Upper lobe of left lung (tissue), 6 donors: ENCODE data around the gene EHHADH. TPM values are rescaled to one million over a fixed set of nuclear protein-coding genes. Genes with fewer than 3 reads are reported as not detected.

ENCODE experiments used
- ATAC-seq, 2 donors: fragments of 200-7000 bp; cut with Tn5 transposase; one replicate each; pipeline ENCODE4 v1.9.1; 2022; ENCODE audit warnings: mild to moderate bottlenecking in 2 of 2, moderate library complexity in 2 of 2; ENCODE audit not compliant: low FRiP score in 2 of 2
- DNase-seq, 2 donors: peaks; one replicate each; pipeline ENCODE4 v3.0.0-alpha.2; 2019 to 2020
- H3K27ac ChIP-seq, 4 donors: fragments of 200-600 bp; sonication (generic); one replicate each; pipeline ENCODE4 v1.5.1; 2016 to 2019
- H3K27me3 ChIP-seq, 4 donors: fragments of 200-600 bp; sonication (generic); one replicate each; pipeline ENCODE4 v1.5.1; 2017 to 2019
- H3K36me3 ChIP-seq, 4 donors: fragments of 200-600 bp; sonication (generic); one replicate each; pipeline ENCODE4 v1.5.1; 2016 to 2019
- H3K4me1 ChIP-seq, 4 donors: fragments of 200-600 bp; sonication (generic); one replicate each; pipeline ENCODE4 v1.5.1; 2018 to 2019
- H3K4me3 ChIP-seq, 4 donors: fragments of 200-600 bp; sonication (generic); one replicate each; pipeline ENCODE4 v1.5.1; 2017 to 2019; ENCODE audit warnings: mild to moderate bottlenecking in 2 of 4, moderate library complexity in 1 of 4
- H3K9me3 ChIP-seq, 4 donors: fragments of 200-600 bp; sonication (generic); one replicate each; pipeline ENCODE4 v1.5.1; 2018 to 2019
- CTCF ChIP-seq, 6 experiments: fragments of 450-650 bp in 4 of 6; fragments of 200-600 bp in 2 of 6; sonication (generic) in 2 of 6; IDR thresholded peaks; one replicate each; pipeline ENCODE4 v1.5.1; 2016 to 2019; ENCODE audit warnings: antibody characterized with exemption in 6 of 6
- EP300 ChIP-seq, 4 donors: sonication (generic); formaldehyde crosslinking; IDR thresholded peaks; one replicate each; pipeline ENCODE4 v1.5.1; 2017; ENCODE audit warnings: antibody characterized with exemption in 4 of 4, control low read depth in 2 of 4
- POLR2A ChIP-seq, 4 donors: fragments of 450-650 bp; IDR thresholded peaks; one replicate each; pipeline ENCODE4 v1.5.1; 2016 to 2017; ENCODE audit warnings: antibody characterized with exemption in 4 of 4, mild to moderate bottlenecking in 2 of 4
- POLR2AphosphoS5 ChIP-seq, 2 donors: sonication (generic); formaldehyde crosslinking; IDR thresholded peaks; one replicate each; pipeline ENCODE4 v1.5.1; 2017; ENCODE audit warnings: antibody characterized with exemption in 2 of 2
- WGBS, 2 donors: methylation state at CpG; one replicate each; pipeline ENCODE4 v1.1.5; 2017 to 2018; 5-methylcytosine and 5-hydroxymethylcytosine counted together
- total RNA-seq, 6 donors: library from RNA; depleted of rRNA in 4 of 6; stranded (reverse); fragments of >200 nt in 4 of 6; gene quantifications; one replicate each; pipeline versions ENCODE4 v1.1.0 to v1.2.1, GENCODE V29; 2016 to 2021
- donor health status: DM: no; HTN: no; CAD: no; lungs with moderate emphysema.
- donor health status: DM: no; HTN: yes; CAD: no; lungs with severe emphysema.

The EHHADH gene
- total RNA-seq, 6 donors from 2014 or later = 3.6 to 14.8 (median 7.6) TPM

GRCh38 chr3:185172086-185173049, 81.5 kb downstream of the EHHADH start:
- ATAC-seq = no peak
- no peak overlapping the region for H3K27ac ChIP-seq
- no peaks in the 10 kb centered on the region for H3K9me3 ChIP-seq
- TF ChIP-seq EP300 (IDR thresholded peaks at IDR 0.05) (no peak), CTCF (IDR thresholded peaks at IDR 0.05) (no peak), POLR2A (IDR thresholded peaks at IDR 0.05) (no peak), POLR2AphosphoS5 (IDR thresholded peaks at IDR 0.05) (no peak)
- H3K27me3 ChIP-seq = no peaks in the 10 kb centered on the region
- DNase-seq = no peak
- H3K4me3 ChIP-seq = no peak overlapping the region
- WGBS, 2 donors = 80 to 85% methylated on average over 11 of the region's 11 CpGs
- peaks cover 0 to 16% (median 11%) of the 10 kb centered on the region in 4 donors for H3K4me1 ChIP-seq
- no peaks in the 10 kb centered on the region for H3K36me3 ChIP-seq

GRCh38 chr3:185164428-185165217, 89.2 kb downstream of the EHHADH start:
- ATAC-seq = no peak
- DNase-seq = no peak
- TF ChIP-seq POLR2AphosphoS5 (IDR thresholded peaks at IDR 0.05) = no peak
- TF ChIP-seq EP300 (IDR thresholded peaks at IDR 0.05) = no peak
- TF ChIP-seq CTCF (IDR thresholded peaks at IDR 0.05) = no peak
- H3K27me3 ChIP-seq = no peaks in the 10 kb centered on the region
- H3K9me3 ChIP-seq = no peaks in the 10 kb centered on the region
- no peak overlapping the region for H3K27ac ChIP-seq
- no peaks in the 10 kb centered on the region for H3K36me3 ChIP-seq
- 78 to 83% methylated on average over 6 of the region's 6 CpGs for WGBS, 2 donors
- H3K4me3 ChIP-seq = no peak overlapping the region
- no peaks in the 10 kb centered on the region for H3K4me1 ChIP-seq

GRCh38 chr3:185162634-185163033, 91.2 kb downstream of the EHHADH start:
- TF ChIP-seq EP300 (IDR thresholded peaks at IDR 0.05) = no peak
- TF ChIP-seq CTCF (IDR thresholded peaks at IDR 0.05) = no peak
- TF ChIP-seq POLR2AphosphoS5 (IDR thresholded peaks at IDR 0.05) = no peak
- no peak for TF ChIP-seq POLR2A (IDR thresholded peaks at IDR 0.05)
- 66 to 80% methylated on average over 8 of the region's 8 CpGs for WGBS, 2 donors
- Histone ChIP-seq H3K36me3 (no peaks in the 10 kb centered on the region), H3K27ac (no peak overlapping the region), H3K4me3 (no peak overlapping the region), H3K9me3 (no peaks in the 10 kb centered on the region), H3K27me3 (no peaks in the 10 kb centered on the region), H3K4me1 (no peaks in the 10 kb centered on the region)
- no peak for DNase-seq
- no peak for ATAC-seq

GRCh38 chr3:185161761-185162160, 92.1 kb downstream of the EHHADH start:
- Histone ChIP-seq H3K27ac (no peak overlapping the region), H3K9me3 (no peaks in the 10 kb centered on the region), H3K4me1 (no peaks in the 10 kb centered on the region), H3K4me3 (no peak overlapping the region), H3K36me3 (no peaks in the 10 kb centered on the region), H3K27me3 (no peaks in the 10 kb centered on the region)
- no peak for ATAC-seq
- TF ChIP-seq POLR2AphosphoS5 (IDR thresholded peaks at IDR 0.05) (no peak), EP300 (IDR thresholded peaks at IDR 0.05) (no peak), POLR2A (IDR thresholded peaks at IDR 0.05) (no peak), CTCF (IDR thresholded peaks at IDR 0.05) (no peak)
- DNase-seq = no peak
- 84 to 86% methylated on average over 5 of the region's 5 CpGs for WGBS, 2 donors
